ENCODE results near the gene LBH. TPM values are rescaled to one million over a fixed set of nuclear protein-coding genes. Genes with fewer than 3 reads are reported as not detected.

LBH gene
- total and polyA plus RNA-seq, 4 donors, result 22.9 to 133 (median 81.3) TPM

DNA sequence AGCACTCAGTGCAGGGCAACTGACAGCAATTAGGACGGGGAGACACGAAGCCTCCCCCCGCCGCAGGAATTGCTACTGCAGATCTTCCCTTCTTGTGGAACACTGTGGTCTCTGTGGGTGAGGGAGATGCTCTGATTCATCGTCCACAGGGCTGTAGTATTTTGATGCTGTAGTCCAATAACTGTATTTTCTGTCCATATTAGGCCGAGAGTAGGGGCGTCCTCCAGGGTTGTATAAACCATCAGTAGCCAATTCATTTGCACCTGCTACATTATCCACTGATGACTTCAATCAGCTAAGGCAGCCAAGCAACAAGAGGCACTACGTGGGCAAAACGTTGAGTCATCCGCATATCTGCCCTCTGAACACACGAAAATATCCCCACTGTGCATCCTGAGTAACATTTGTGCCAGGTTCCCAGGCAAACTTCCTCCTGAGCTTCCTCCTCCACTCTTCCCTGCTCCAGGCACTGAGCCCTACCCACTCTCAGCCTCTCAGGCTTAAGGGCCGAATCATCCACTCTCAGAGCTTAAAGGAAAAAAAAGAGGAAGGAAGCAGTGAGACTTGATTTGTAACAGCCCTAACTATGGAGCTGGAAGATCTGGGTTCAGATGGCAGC is 62.1 kb downstream of the LBH start:
- 46 to 51% methylated on average over 12 of the region's 12 CpGs for WGBS, 2 donors
- DNase-seq (peak in 1 of 3 donors; percentile 53), ATAC-seq (ENCODE audit: insufficient read depth, low FRiP score) (peak; percentile 77)
- Histone ChIP-seq H3K4me3 (no peak overlapping the region), H3K9me3 (ENCODE audit: control insufficient read depth in 4 of 4, insufficient read depth in 3 of 4, low read length in 3 of 4) (no peaks in the 10 kb centered on the region), H3K27ac (ENCODE audit: low read depth in 1 of 2, low read length in 1 of 2) (peak overlapping the region in 1 of 2 donors; percentile 6), H3K27me3 (ENCODE audit: control insufficient read depth in 3 of 3, insufficient read depth in 3 of 3, low read length in 2 of 3) (no peaks in the 10 kb centered on the region), H3K9ac (ENCODE audit: insufficient read depth in 1 of 2, low read length in 2 of 2) (no peak overlapping the region), H3K4me1 (ENCODE audit: control insufficient read depth in 5 of 5, insufficient read depth in 5 of 5, low read length in 5 of 5) (peaks cover 0 to 15% (median 9%) of the 10 kb centered on the region in 5 donors), H3K36me3 (ENCODE audit: control insufficient read depth in 4 of 4, insufficient read depth in 4 of 4, low read length in 4 of 4) (no peaks in the 10 kb centered on the region)
- TF ChIP-seq, protein P1, sequence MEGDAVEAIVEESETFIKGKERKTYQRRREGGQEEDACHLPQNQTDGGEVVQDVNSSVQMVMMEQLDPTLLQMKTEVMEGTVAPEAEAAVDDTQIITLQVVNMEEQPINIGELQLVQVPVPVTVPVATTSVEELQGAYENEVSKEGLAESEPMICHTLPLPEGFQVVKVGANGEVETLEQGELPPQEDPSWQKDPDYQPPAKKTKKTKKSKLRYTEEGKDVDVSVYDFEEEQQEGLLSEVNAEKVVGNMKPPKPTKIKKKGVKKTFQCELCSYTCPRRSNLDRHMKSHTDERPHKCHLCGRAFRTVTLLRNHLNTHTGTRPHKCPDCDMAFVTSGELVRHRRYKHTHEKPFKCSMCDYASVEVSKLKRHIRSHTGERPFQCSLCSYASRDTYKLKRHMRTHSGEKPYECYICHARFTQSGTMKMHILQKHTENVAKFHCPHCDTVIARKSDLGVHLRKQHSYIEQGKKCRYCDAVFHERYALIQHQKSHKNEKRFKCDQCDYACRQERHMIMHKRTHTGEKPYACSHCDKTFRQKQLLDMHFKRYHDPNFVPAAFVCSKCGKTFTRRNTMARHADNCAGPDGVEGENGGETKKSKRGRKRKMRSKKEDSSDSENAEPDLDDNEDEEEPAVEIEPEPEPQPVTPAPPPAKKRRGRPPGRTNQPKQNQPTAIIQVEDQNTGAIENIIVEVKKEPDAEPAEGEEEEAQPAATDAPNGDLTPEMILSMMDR (IDR thresholded peaks at IDR 0.05; ENCODE audit: control extremely low read depth, extremely low read depth), result no peak

DNA sequence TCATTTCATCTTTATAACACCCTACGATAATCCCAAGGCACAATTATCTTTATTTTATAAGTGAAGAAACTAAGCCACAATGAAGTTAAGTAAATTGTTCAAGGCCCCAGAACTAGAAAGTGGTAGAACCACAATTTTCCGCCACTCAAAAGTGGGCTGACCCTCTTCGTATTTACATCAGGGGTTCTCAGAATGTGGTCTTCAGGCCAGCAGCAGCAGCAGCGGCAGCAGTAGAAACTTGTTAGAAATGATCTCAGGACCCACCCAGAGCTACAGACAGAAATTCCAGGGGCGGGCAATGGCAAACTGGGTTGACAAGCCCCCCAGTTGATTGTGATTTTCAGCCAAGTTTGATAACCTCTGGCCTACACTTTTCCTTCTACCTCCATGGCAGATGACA is 62.8 kb downstream of the LBH start:
- WGBS, 2 donors, result 85 to 86% methylated on average over 5 of the region's 5 CpGs
- Histone ChIP-seq H3K36me3 (ENCODE audit: control insufficient read depth in 4 of 4, insufficient read depth in 4 of 4, low read length in 4 of 4) (no peaks in the 10 kb centered on the region), H3K9ac (ENCODE audit: insufficient read depth in 1 of 2, low read length in 2 of 2) (no peak overlapping the region), H3K9me3 (ENCODE audit: control insufficient read depth in 4 of 4, insufficient read depth in 3 of 4, low read length in 3 of 4) (no peaks in the 10 kb centered on the region), H3K4me3 (no peak overlapping the region), H3K4me1 (ENCODE audit: control insufficient read depth in 5 of 5, insufficient read depth in 5 of 5, low read length in 5 of 5) (peaks cover 0 to 15% (median 8%) of the 10 kb centered on the region in 5 donors), H3K27me3 (ENCODE audit: control insufficient read depth in 3 of 3, insufficient read depth in 3 of 3, low read length in 2 of 3) (no peaks in the 10 kb centered on the region), H3K27ac (ENCODE audit: low read depth in 1 of 2, low read length in 1 of 2) (no peak overlapping the region)
- peak in 1 of 3 donors; percentile 57 for DNase-seq
- no peak for ATAC-seq (ENCODE audit: insufficient read depth, low FRiP score)
- TF ChIP-seq, protein P1 (IDR thresholded peaks at IDR 0.05; ENCODE audit: control extremely low read depth, extremely low read depth), result no peak

DNA sequence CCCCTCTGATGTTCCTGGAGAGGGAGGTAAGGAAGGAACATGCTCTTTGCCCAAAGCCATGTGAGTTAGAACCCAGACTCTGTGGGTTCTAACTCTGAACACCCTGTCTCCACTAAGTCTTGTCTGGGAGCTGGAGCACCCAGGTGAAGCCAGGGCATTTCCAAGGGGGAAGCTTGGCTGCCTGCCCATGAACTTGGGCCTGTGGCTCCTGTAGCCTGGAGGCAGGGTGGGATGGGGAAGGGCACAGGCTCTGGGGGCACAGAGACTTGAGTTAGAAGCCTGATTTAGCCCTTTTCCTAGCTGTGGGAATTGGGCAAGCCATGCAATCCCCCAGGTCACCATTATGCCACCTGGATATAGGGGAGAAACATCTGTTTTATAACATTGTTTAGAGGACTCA is 65.2 kb downstream of the LBH start:
- no peak overlapping the region for H3K9ac ChIP-seq (ENCODE audit: insufficient read depth in 1 of 2, low read length in 2 of 2)
- ATAC-seq (ENCODE audit: insufficient read depth, low FRiP score), result no peak
- no peak for DNase-seq

More for the DNA sequence above, 65.2 kb downstream of the LBH start:
- TF ChIP-seq, protein P1 (IDR thresholded peaks at IDR 0.05; ENCODE audit: control extremely low read depth, extremely low read depth), result no peak
- H3K27me3 ChIP-seq (ENCODE audit: control insufficient read depth in 3 of 3, insufficient read depth in 3 of 3, low read length in 2 of 3), result no peaks in the 10 kb centered on the region
- no peak overlapping the region for H3K27ac ChIP-seq (ENCODE audit: low read depth in 1 of 2, low read length in 1 of 2)
- no peaks in the 10 kb centered on the region for H3K9me3 ChIP-seq (ENCODE audit: control insufficient read depth in 4 of 4, insufficient read depth in 3 of 4, low read length in 3 of 4)
- no peaks in the 10 kb centered on the region for H3K36me3 ChIP-seq (ENCODE audit: control insufficient read depth in 4 of 4, insufficient read depth in 4 of 4, low read length in 4 of 4)
- H3K4me3 ChIP-seq, result no peak overlapping the region
- peaks cover 10 to 26% (median 12%) of the 10 kb centered on the region in 5 donors for H3K4me1 ChIP-seq (ENCODE audit: control insufficient read depth in 5 of 5, insufficient read depth in 5 of 5, low read length in 5 of 5)
